ENCODE data around the gene OAF.
"Not testable (repeated sequence)": the region's sequence is repeated elsewhere in the genome, so short reads cannot be mapped to it uniquely, and the experiment has no call there.

The OAF gene

GRCh38 chr11:120239713-120240640 is 29.1 kb downstream of the OAF start, which contains the start of gene POU2F3:
POU2F3 (plus strand) TSS chr11:120240140; CDS start chr11:120240344, 204 bp downstream.
- no peaks in the 10 kb centered on the region for H3K9me3 ChIP-seq (ENCODE audit: insufficient read depth, low read depth, low read length)
- peak within 1 kb of the TSS; percentile 62 for H3K4me3 ChIP-seq (ENCODE audit: low read length)
- no peak within 1 kb of the TSS for H3K9ac ChIP-seq (ENCODE audit: low read depth, low read length)
- H3K27ac ChIP-seq (ENCODE audit: low read length): no peak within 1 kb of the TSS
- no peaks in the 10 kb centered on the region for H3K36me3 ChIP-seq (ENCODE audit: insufficient read depth, low read depth, low read length)
- peaks cover 45% of the 10 kb centered on the region for H3K27me3 ChIP-seq (ENCODE audit: insufficient read depth, low read length)
- H3K4me1 ChIP-seq (ENCODE audit: insufficient read depth, low read length): peaks cover 5% of the 10 kb centered on the region

- no peaks in the 10 kb centered on the region for H3K9me3 ChIP-seq (ENCODE audit: insufficient read depth, low read depth, low read length)
- no peak overlapping the region for H3K9ac ChIP-seq (ENCODE audit: low read depth, low read length)
- H3K27me3 ChIP-seq (ENCODE audit: insufficient read depth, low read length): peaks cover 45% of the 10 kb centered on the region
- peaks cover 12% of the 10 kb centered on the region for H3K4me1 ChIP-seq (ENCODE audit: insufficient read depth, low read length)
- H3K27ac ChIP-seq (ENCODE audit: low read length): no peak overlapping the region
- 0 out of 2 replicates have a peak overlapping the region, but pooled peaks have one; percentile 62 for H3K4me3 ChIP-seq (ENCODE audit: low read length)
- no peaks in the 10 kb centered on the region for H3K36me3 ChIP-seq (ENCODE audit: insufficient read depth, low read depth, low read length)
Observed at GRCh38 chr11:120240866-120241265, 30.0 kb downstream of the OAF start.

- no peaks in the 10 kb centered on the region for H3K9me3 ChIP-seq (ENCODE audit: insufficient read depth, low read depth, low read length)
- peaks cover 14% of the 10 kb centered on the region for H3K4me1 ChIP-seq (ENCODE audit: insufficient read depth, low read length)
- H3K27ac ChIP-seq (ENCODE audit: low read length): no peak overlapping the region
- H3K9ac ChIP-seq (ENCODE audit: low read depth, low read length): no peak overlapping the region
- peaks cover 45% of the 10 kb centered on the region for H3K27me3 ChIP-seq (ENCODE audit: insufficient read depth, low read length)
- H3K4me3 ChIP-seq (ENCODE audit: low read length): no peak overlapping the region
- no peaks in the 10 kb centered on the region for H3K36me3 ChIP-seq (ENCODE audit: insufficient read depth, low read depth, low read length)
Observed at GRCh38 chr11:120241277-120241676, 30.4 kb downstream of the OAF start.

- Histone ChIP-seq H3K27me3 (ENCODE audit: insufficient read depth, low read length) (peaks cover 50% of the 10 kb centered on the region), H3K9ac (ENCODE audit: low read depth, low read length) (no peak overlapping the region), H3K27ac (ENCODE audit: low read length) (no peak overlapping the region), H3K36me3 (ENCODE audit: insufficient read depth, low read depth, low read length) (no peaks in the 10 kb centered on the region), H3K9me3 (ENCODE audit: insufficient read depth, low read depth, low read length) (no peaks in the 10 kb centered on the region), H3K4me3 (ENCODE audit: low read length) (no peak overlapping the region), H3K4me1 (ENCODE audit: insufficient read depth, low read length) (peaks cover 23% of the 10 kb centered on the region)
Observed at GRCh38 chr11:120243221-120243620, 32.4 kb downstream of the OAF start.

GRCh38 chr11:120244476-120245365 is 33.9 kb downstream of the OAF start:
- Histone ChIP-seq H3K4me3 (ENCODE audit: low read length) (no peak overlapping the region), H3K36me3 (ENCODE audit: insufficient read depth, low read depth, low read length) (no peaks in the 10 kb centered on the region), H3K9ac (ENCODE audit: low read depth, low read length) (no peak overlapping the region), H3K27me3 (ENCODE audit: insufficient read depth, low read length) (peaks cover 35% of the 10 kb centered on the region), H3K9me3 (ENCODE audit: insufficient read depth, low read depth, low read length) (no peaks in the 10 kb centered on the region), H3K27ac (ENCODE audit: low read length) (no peak overlapping the region), H3K4me1 (ENCODE audit: insufficient read depth, low read length) (peaks cover 34% of the 10 kb centered on the region)

GRCh38 chr11:120245434-120245833 is 34.6 kb downstream of the OAF start:
- Histone ChIP-seq H3K27me3 (ENCODE audit: insufficient read depth, low read length) (peaks cover 28% of the 10 kb centered on the region), H3K27ac (ENCODE audit: low read length) (no peak overlapping the region), H3K4me1 (ENCODE audit: insufficient read depth, low read length) (peaks cover 34% of the 10 kb centered on the region)

GRCh38 chr11:120248551-120249278 is 37.9 kb downstream of the OAF start:
- Histone ChIP-seq H3K27ac (ENCODE audit: low read length) (no peak overlapping the region), H3K36me3 (ENCODE audit: insufficient read depth, low read depth, low read length) (no peaks in the 10 kb centered on the region), H3K9ac (ENCODE audit: low read depth, low read length) (no peak overlapping the region), H3K4me3 (ENCODE audit: low read length) (no peak overlapping the region), H3K27me3 (ENCODE audit: insufficient read depth, low read length) (peaks cover 13% of the 10 kb centered on the region), H3K9me3 (ENCODE audit: insufficient read depth, low read depth, low read length) (no peaks in the 10 kb centered on the region), H3K4me1 (ENCODE audit: insufficient read depth, low read length) (peaks cover 34% of the 10 kb centered on the region)

More at GRCh38 chr11:120245434-120245833, 34.6 kb downstream of the OAF start:
- Histone ChIP-seq H3K9ac (ENCODE audit: low read depth, low read length) (no peak overlapping the region), H3K36me3 (ENCODE audit: insufficient read depth, low read depth, low read length) (no peaks in the 10 kb centered on the region), H3K9me3 (ENCODE audit: insufficient read depth, low read depth, low read length) (no peaks in the 10 kb centered on the region), H3K4me3 (ENCODE audit: low read length) (no peak overlapping the region)

GRCh38 chr11:120249279-120250262 is 38.7 kb downstream of the OAF start:
- Histone ChIP-seq H3K4me3 (ENCODE audit: low read length) (no peak overlapping the region), H3K27ac (ENCODE audit: low read length) (no peak overlapping the region), H3K9me3 (ENCODE audit: insufficient read depth, low read depth, low read length) (no peaks in the 10 kb centered on the region), H3K36me3 (ENCODE audit: insufficient read depth, low read depth, low read length) (no peaks in the 10 kb centered on the region), H3K4me1 (ENCODE audit: insufficient read depth, low read length) (peaks cover 39% of the 10 kb centered on the region), H3K9ac (ENCODE audit: low read depth, low read length) (no peak overlapping the region), H3K27me3 (ENCODE audit: insufficient read depth, low read length) (peaks cover 18% of the 10 kb centered on the region)

- H3K9me3 ChIP-seq (ENCODE audit: insufficient read depth, low read depth, low read length): not testable (repeated sequence)
- peaks cover 33% of the 10 kb centered on the region for H3K27me3 ChIP-seq (ENCODE audit: insufficient read depth, low read length)
Observed at GRCh38 chr11:120253377-120253776, 42.5 kb downstream of the OAF start.

GRCh38 chr11:120254788-120255518 is 44.1 kb downstream of the OAF start:
- peak overlapping the region; percentile 65 for H3K4me3 ChIP-seq (ENCODE audit: low read length)
- peaks cover 23% of the 10 kb centered on the region for H3K4me1 ChIP-seq (ENCODE audit: insufficient read depth, low read length)
- peak overlapping the region; percentile 34; the same call in 1 of the 2 replicates for H3K9ac ChIP-seq (ENCODE audit: low read depth, low read length)
- H3K36me3 ChIP-seq (ENCODE audit: insufficient read depth, low read depth, low read length): no peaks in the 10 kb centered on the region
- peaks cover 38% of the 10 kb centered on the region for H3K27me3 ChIP-seq (ENCODE audit: insufficient read depth, low read length)
- H3K9me3 ChIP-seq (ENCODE audit: insufficient read depth, low read depth, low read length): no peaks in the 10 kb centered on the region; the same call in 1 of the 2 replicates
- no peak overlapping the region for H3K27ac ChIP-seq (ENCODE audit: low read length)

More at GRCh38 chr11:120253377-120253776, 42.5 kb downstream of the OAF start:
- not testable (repeated sequence) for H3K9ac ChIP-seq (ENCODE audit: low read depth, low read length); H3K36me3 ChIP-seq (ENCODE audit: insufficient read depth, low read depth, low read length); H3K4me3 ChIP-seq (ENCODE audit: low read length); H3K27ac ChIP-seq (ENCODE audit: low read length)
- peaks cover 32% of the 10 kb centered on the region for H3K4me1 ChIP-seq (ENCODE audit: insufficient read depth, low read length)
